ENCODE data around the gene PUDP. TPM values are rescaled to one million over a fixed set of nuclear protein-coding genes. Genes with fewer than 3 reads are reported as not detected.
A peak's percentile ranks its signal among the peaks of the same experiment; 100 is the strongest.

The PUDP gene
- total RNA-seq, 1 experiment from 2014 or later, result 16.1 TPM

DNA sequence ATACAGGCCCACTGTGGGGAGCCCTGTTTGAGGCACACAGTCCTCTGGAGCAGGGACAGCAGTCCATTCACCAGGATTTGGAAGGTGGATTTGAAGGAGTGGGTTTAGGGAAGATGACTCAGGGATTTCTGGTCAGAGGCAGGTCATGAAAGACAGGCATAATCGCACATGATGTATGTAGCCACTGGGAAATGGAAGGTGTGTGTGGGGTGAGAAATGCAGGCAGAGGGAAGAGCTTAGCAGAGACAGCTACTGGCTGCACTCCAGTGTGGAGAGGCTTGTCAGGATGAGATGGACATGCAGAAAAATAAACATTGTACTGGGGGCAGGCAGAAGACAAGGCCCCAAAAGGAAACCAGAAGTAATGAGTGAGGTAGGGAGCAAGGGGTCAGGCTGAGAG lies 85.7 kb downstream of the PUDP start:
- H3K36me3 Mint-ChIP-seq (ENCODE audit: insufficient read depth, unreplicated experiment), result peaks cover 20% of the 10 kb centered on the region
- no TSS peak for BruUV-seq (replicated peaks)
- TF ChIP-seq, protein P1, sequence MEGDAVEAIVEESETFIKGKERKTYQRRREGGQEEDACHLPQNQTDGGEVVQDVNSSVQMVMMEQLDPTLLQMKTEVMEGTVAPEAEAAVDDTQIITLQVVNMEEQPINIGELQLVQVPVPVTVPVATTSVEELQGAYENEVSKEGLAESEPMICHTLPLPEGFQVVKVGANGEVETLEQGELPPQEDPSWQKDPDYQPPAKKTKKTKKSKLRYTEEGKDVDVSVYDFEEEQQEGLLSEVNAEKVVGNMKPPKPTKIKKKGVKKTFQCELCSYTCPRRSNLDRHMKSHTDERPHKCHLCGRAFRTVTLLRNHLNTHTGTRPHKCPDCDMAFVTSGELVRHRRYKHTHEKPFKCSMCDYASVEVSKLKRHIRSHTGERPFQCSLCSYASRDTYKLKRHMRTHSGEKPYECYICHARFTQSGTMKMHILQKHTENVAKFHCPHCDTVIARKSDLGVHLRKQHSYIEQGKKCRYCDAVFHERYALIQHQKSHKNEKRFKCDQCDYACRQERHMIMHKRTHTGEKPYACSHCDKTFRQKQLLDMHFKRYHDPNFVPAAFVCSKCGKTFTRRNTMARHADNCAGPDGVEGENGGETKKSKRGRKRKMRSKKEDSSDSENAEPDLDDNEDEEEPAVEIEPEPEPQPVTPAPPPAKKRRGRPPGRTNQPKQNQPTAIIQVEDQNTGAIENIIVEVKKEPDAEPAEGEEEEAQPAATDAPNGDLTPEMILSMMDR (IDR thresholded peaks at IDR 0.05; ENCODE audit: unreplicated experiment), result no peak
- intact Hi-C loops (cut with micrococcal nuclease), result no loop called here
- CTCF ChIA-PET, result interaction anchor here (1.8 kb wide), 1 partner anchor 9 kb away, joined by 5 read pairs; no protein-coding TSS in a partner anchor
- peaks cover 6% of the 10 kb centered on the region for H3K4me1 Mint-ChIP-seq (ENCODE audit: insufficient read depth, unreplicated experiment)
- H3K27me3 Mint-ChIP-seq (ENCODE audit: insufficient read depth, unreplicated experiment), result no peaks in the 10 kb centered on the region
- H3K27ac Mint-ChIP-seq (ENCODE audit: low read depth, unreplicated experiment), result no peak overlapping the region
- POLR2A ChIA-PET, result no interaction called here
- no peaks in the 10 kb centered on the region for H3K9me3 Mint-ChIP-seq (ENCODE audit: unreplicated experiment)
- peak; percentile 6 for DNase-seq (ENCODE audit: unreplicated experiment)
- H3K4me3 Mint-ChIP-seq (ENCODE audit: unreplicated experiment), result no peak overlapping the region

DNA sequence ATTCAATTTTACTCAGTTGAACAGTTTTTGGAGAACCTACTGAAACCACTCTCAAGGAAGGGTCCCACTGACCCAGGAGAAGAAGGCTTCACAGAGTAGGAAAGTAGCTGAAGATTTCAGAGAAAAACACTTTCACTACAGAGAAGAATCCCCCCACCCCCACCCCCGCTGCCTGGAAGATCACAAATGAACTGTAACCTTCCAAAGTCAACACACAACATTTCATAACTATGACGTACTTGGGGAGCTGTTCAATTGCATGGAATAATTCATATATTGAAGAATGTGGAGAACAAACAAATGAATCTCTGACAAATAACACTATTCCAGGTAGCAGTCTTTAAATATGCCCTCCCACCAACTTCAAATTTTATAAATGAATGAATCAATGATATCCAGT lies 86.5 kb downstream of the PUDP start:
- DNase-seq (ENCODE audit: unreplicated experiment), result no peak
- POLR2A ChIA-PET, result no interaction called here
- CTCF ChIA-PET, result interaction anchor here (1.8 kb wide), 1 partner anchor 10 kb away, joined by 5 read pairs; no protein-coding TSS in a partner anchor

DNA sequence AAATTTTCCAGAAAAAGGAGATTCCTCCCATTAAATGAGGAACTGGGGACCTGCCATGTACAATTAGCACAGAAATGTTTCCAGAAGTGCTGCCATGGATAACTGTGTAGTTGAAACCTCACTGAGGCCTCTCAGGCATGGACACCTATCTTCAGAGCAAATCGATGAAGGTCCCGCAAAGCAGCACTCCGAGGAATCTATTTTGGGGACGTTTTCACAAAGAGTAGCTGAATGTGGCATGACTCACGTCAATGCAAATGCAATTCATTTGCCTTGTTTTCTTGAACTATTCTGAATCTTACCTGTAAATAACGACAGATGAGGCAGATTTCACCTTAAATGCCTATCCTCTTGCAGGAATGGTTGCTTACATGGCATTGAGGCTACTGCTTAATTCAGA lies 87.5 kb downstream of the PUDP start:
- DNase-seq (ENCODE audit: unreplicated experiment), result no peak
- POLR2A ChIA-PET, result no interaction called here
- H3K4me3 Mint-ChIP-seq (ENCODE audit: unreplicated experiment), result no peak overlapping the region
- intact Hi-C loops (cut with micrococcal nuclease), result no loop called here
- peaks cover 6% of the 10 kb centered on the region for H3K4me1 Mint-ChIP-seq (ENCODE audit: insufficient read depth, unreplicated experiment)
- no peaks in the 10 kb centered on the region for H3K27me3 Mint-ChIP-seq (ENCODE audit: insufficient read depth, unreplicated experiment)
- H3K9me3 Mint-ChIP-seq (ENCODE audit: unreplicated experiment), result no peaks in the 10 kb centered on the region
- TF ChIP-seq, protein P1 (IDR thresholded peaks at IDR 0.05; ENCODE audit: unreplicated experiment), result no peak
- BruUV-seq (replicated peaks), result no TSS peak
- CTCF ChIA-PET, result interaction anchor here (0.6 kb wide), 2 partner anchors 29 to 30 kb away, joined by 3 read pairs; no protein-coding TSS in a partner anchor
- no peak overlapping the region for H3K27ac Mint-ChIP-seq (ENCODE audit: low read depth, unreplicated experiment)
- H3K36me3 Mint-ChIP-seq (ENCODE audit: insufficient read depth, unreplicated experiment), result peaks cover 27% of the 10 kb centered on the region

More for the DNA sequence above, 86.5 kb downstream of the PUDP start:
- Mint-ChIP-seq H3K27ac (ENCODE audit: low read depth, unreplicated experiment) (no peak overlapping the region), H3K4me3 (ENCODE audit: unreplicated experiment) (no peak overlapping the region), H3K9me3 (ENCODE audit: unreplicated experiment) (no peaks in the 10 kb centered on the region), H3K4me1 (ENCODE audit: insufficient read depth, unreplicated experiment) (peaks cover 6% of the 10 kb centered on the region), H3K36me3 (ENCODE audit: insufficient read depth, unreplicated experiment) (peaks cover 24% of the 10 kb centered on the region), H3K27me3 (ENCODE audit: insufficient read depth, unreplicated experiment) (no peaks in the 10 kb centered on the region)
- BruUV-seq (replicated peaks), result no TSS peak
- intact Hi-C loops (cut with micrococcal nuclease), result no loop called here
- TF ChIP-seq, protein P1 (IDR thresholded peaks at IDR 0.05; ENCODE audit: unreplicated experiment), result no peak

DNA sequence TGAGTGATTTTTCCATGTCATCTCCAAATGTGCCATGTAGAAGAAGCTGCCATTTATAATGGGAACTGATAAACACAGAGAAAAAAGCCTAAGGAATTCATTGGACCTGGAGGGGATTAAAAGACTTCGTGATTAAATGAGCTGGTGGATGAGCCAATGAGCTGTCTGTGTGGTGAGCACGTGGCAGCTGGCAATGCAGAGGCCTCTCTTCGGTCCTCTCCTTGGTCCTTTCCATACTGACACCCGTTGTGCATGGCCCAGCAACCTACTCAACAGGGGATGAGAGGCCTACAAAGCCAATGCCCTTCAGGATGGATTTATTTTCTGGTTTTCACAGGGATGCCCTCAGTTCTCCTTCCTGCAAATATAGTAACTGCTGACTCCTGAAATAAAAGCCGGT lies 88.1 kb downstream of the PUDP start:
- intact Hi-C loops (cut with micrococcal nuclease), result no loop called here
- Mint-ChIP-seq H3K4me3 (ENCODE audit: unreplicated experiment) (no peak overlapping the region), H3K9me3 (ENCODE audit: unreplicated experiment) (no peaks in the 10 kb centered on the region), H3K4me1 (ENCODE audit: insufficient read depth, unreplicated experiment) (peaks cover 6% of the 10 kb centered on the region), H3K36me3 (ENCODE audit: insufficient read depth, unreplicated experiment) (peaks cover 23% of the 10 kb centered on the region), H3K27ac (ENCODE audit: low read depth, unreplicated experiment) (no peak overlapping the region), H3K27me3 (ENCODE audit: insufficient read depth, unreplicated experiment) (no peaks in the 10 kb centered on the region)
- TF ChIP-seq, protein P1 (IDR thresholded peaks at IDR 0.05; ENCODE audit: unreplicated experiment), result no peak
- ChIA-PET CTCF (interaction anchor here (0.6 kb wide), 2 partner anchors 28 to 30 kb away, joined by 3 read pairs; no protein-coding TSS in a partner anchor), POLR2A (no interaction called here)
- no TSS peak for BruUV-seq (replicated peaks)
- DNase-seq (ENCODE audit: unreplicated experiment), result no peak

All from MCF 10A (cell line).